Osteoblast (primary cell): ENCODE results near the gene ATF3. TPM values are rescaled to one million over a fixed set of nuclear protein-coding genes. Genes with fewer than 3 reads are reported as not detected.

Experiments
- DNase-seq: peaks from one replicate; pipeline ENCODE4 v3.0.0; 2011; ENCODE audit warnings: low spot score, mixed read lengths; ENCODE audit not compliant: insufficient read length; ENCODE audit errors: missing footprints
- H2AFZ ChIP-seq: 2 replicates; pipeline ENCODE4 v1.6.0; 2011; ENCODE audit warnings: mild to moderate bottlenecking, low read length
- H3K27ac ChIP-seq: 2 replicates; pipeline ENCODE4 v1.5.1; 2011; ENCODE audit warnings: mild to moderate bottlenecking, low read depth, low read length, moderate library complexity
- H3K27me3 ChIP-seq: 2 replicates; pipeline ENCODE4 v1.6.0; 2012; ENCODE audit warnings: mild to moderate bottlenecking, control low read depth, inconsistent platforms, low read length, moderate library complexity; ENCODE audit not compliant: insufficient read depth
- H3K36me3 ChIP-seq: 2 replicates; pipeline ENCODE4 v1.5.1; 2011; ENCODE audit warnings: mild to moderate bottlenecking, low read length, control low read depth, moderate library complexity; ENCODE audit not compliant: insufficient read depth
- H3K4me1 ChIP-seq: 2 replicates; pipeline ENCODE4 v1.5.1; 2011; ENCODE audit warnings: mild to moderate bottlenecking, low read length, control low read depth, moderate library complexity; ENCODE audit not compliant: insufficient read depth
- H3K4me2 ChIP-seq: 2 replicates; pipeline ENCODE4 v1.6.0; 2011; ENCODE audit warnings: mild to moderate bottlenecking, low read length; ENCODE audit not compliant: insufficient read depth
- H3K4me3 ChIP-seq: fragments of 200-600 bp; sonication (generic); 3 replicates; pipeline ENCODE4 v1.5.1; 2012; ENCODE audit warnings: mild to moderate bottlenecking, low read length, inconsistent platforms; ENCODE audit not compliant: insufficient read depth
- H3K79me2 ChIP-seq: 2 replicates; pipeline ENCODE4 v1.6.0; 2012; ENCODE audit warnings: mild to moderate bottlenecking, low read length, control low read depth, inconsistent platforms; ENCODE audit not compliant: insufficient read depth
- H3K9me3 ChIP-seq: 2 replicates; pipeline ENCODE4 v1.5.1; 2011; ENCODE audit warnings: low read depth, low read length, control low read depth
- H4K20me1 ChIP-seq: 2 replicates; pipeline ENCODE4 v1.6.0; 2012; ENCODE audit warnings: mild to moderate bottlenecking, low read length, control low read depth; ENCODE audit not compliant: insufficient read depth
- CTCF ChIP-seq: IDR thresholded peaks from 2 replicates; pipeline ENCODE4 v1.5.1; 2011; ENCODE audit warnings: mild to moderate bottlenecking, low read depth, low read length, moderate library complexity; ENCODE audit errors: extremely low read depth
- total RNA-seq: library from RNA; depleted of rRNA; stranded (reverse); fragments of >200 nt; gene quantifications from 2 replicates; pipeline ENCODE4 v1.2.3, GENCODE V29; 2012

ATF3 gene
- total RNA-seq, 1 donor: 3.6 TPM

GRCh38 chr1:212562771-212563170 lies 45.8 kb upstream of the ATF3 start:
- DNase-seq: no peak
- H3K9me3 ChIP-seq: no peaks in the 10 kb centered on the region
- H3K4me3 ChIP-seq: no peak overlapping the region
- no peak overlapping the region for H2AFZ ChIP-seq
- H3K4me1 ChIP-seq: peaks cover 27% of the 10 kb centered on the region
- no peak for TF ChIP-seq CTCF
- no peaks in the 10 kb centered on the region for H3K36me3 ChIP-seq
- H3K27me3 ChIP-seq: peaks cover 3% of the 10 kb centered on the region
- H3K27ac ChIP-seq: no peak overlapping the region
- H3K4me2 ChIP-seq: no peak overlapping the region
- no peaks in the 10 kb centered on the region for H3K79me2 ChIP-seq
- H4K20me1 ChIP-seq: no peaks in the 10 kb centered on the region

GRCh38 chr1:212565079-212565478 lies 43.5 kb upstream of the ATF3 start:
- Histone ChIP-seq H2AFZ (no peak overlapping the region), H3K36me3 (no peaks in the 10 kb centered on the region), H3K4me2 (no peak overlapping the region), H3K27me3 (peaks cover 23% of the 10 kb centered on the region), H3K9me3 (no peaks in the 10 kb centered on the region), H3K79me2 (no peaks in the 10 kb centered on the region), H4K20me1 (no peaks in the 10 kb centered on the region), H3K27ac (no peak overlapping the region), H3K4me1 (peaks cover 22% of the 10 kb centered on the region), H3K4me3 (no peak overlapping the region)
- no peak for TF ChIP-seq CTCF
- DNase-seq: no peak

GRCh38 chr1:212565571-212566305 lies 42.8 kb upstream of the ATF3 start:
- H3K9me3 ChIP-seq: no peaks in the 10 kb centered on the region
- peak overlapping the region; percentile 95 for H3K4me2 ChIP-seq
- no peaks in the 10 kb centered on the region for H3K36me3 ChIP-seq
- H3K79me2 ChIP-seq: no peaks in the 10 kb centered on the region
- H3K4me3 ChIP-seq: no peak overlapping the region
- no peaks in the 10 kb centered on the region for H4K20me1 ChIP-seq
- no peak for DNase-seq
- H2AFZ ChIP-seq: no peak overlapping the region
- H3K4me1 ChIP-seq: peaks cover 22% of the 10 kb centered on the region
- H3K27ac ChIP-seq: no peak overlapping the region
- TF ChIP-seq CTCF: no peak
- H3K27me3 ChIP-seq: peaks cover 30% of the 10 kb centered on the region

- Histone ChIP-seq H2AFZ (peak overlapping the region; percentile 79), H3K9me3 (no peaks in the 10 kb centered on the region), H3K27me3 (peaks cover 30% of the 10 kb centered on the region), H4K20me1 (no peaks in the 10 kb centered on the region), H3K4me3 (peak overlapping the region; percentile 73), H3K36me3 (no peaks in the 10 kb centered on the region), H3K79me2 (no peaks in the 10 kb centered on the region), H3K4me1 (peaks cover 12% of the 10 kb centered on the region), H3K4me2 (peak overlapping the region; percentile 95), H3K27ac (peak overlapping the region; percentile 54)
- no peak for TF ChIP-seq CTCF
- DNase-seq: no peak
Measured at GRCh38 chr1:212566522-212567479, 41.8 kb upstream of the ATF3 start.
